ENCODE results near the gene RUNX2. TPM values are rescaled to one million over a fixed set of nuclear protein-coding genes. Genes with fewer than 3 reads are reported as not detected.
A peak's percentile ranks its signal among the peaks of the same experiment; 100 is the strongest.

The RUNX2 gene
- total RNA-seq, 1 donor from 2014 or later: 3.7 TPM

GRCh38 chr6:45697605-45698004, 369.5 kb downstream of the RUNX2 start:
- H3K4me3 ChIP-seq: no peak overlapping the region
- intact Hi-C loops (cut with DNase I): no loop called here
- DNase-seq: no peak
- no peaks in the 10 kb centered on the region for H3K36me3 ChIP-seq
- H3K27me3 ChIP-seq (ENCODE audit: low read depth): no peaks in the 10 kb centered on the region
- ATAC-seq: no peak
- TF ChIP-seq CTCF (IDR thresholded peaks at IDR 0.05): no peak
- H3K4me1 ChIP-seq: no peaks in the 10 kb centered on the region
- no peaks in the 10 kb centered on the region for H3K9me3 ChIP-seq
- no peak overlapping the region for H3K27ac ChIP-seq

GRCh38 chr6:45698046-45698445, 369.9 kb downstream of the RUNX2 start:
- Histone ChIP-seq H3K36me3 (no peaks in the 10 kb centered on the region), H3K27ac (no peak overlapping the region), H3K4me3 (no peak overlapping the region), H3K27me3 (ENCODE audit: low read depth) (no peaks in the 10 kb centered on the region), H3K4me1 (no peaks in the 10 kb centered on the region), H3K9me3 (no peaks in the 10 kb centered on the region)
- intact Hi-C loops (cut with DNase I): no loop called here
- no peak for DNase-seq
- ATAC-seq: no peak
- TF ChIP-seq CTCF (IDR thresholded peaks at IDR 0.05): no peak

GRCh38 chr6:45699663-45700062, 371.5 kb downstream of the RUNX2 start:
- ATAC-seq: peak in 1 of 2 donors; percentile 57
- Histone ChIP-seq H3K36me3 (no peaks in the 10 kb centered on the region), H3K27ac (no peak overlapping the region), H3K9me3 (no peaks in the 10 kb centered on the region), H3K4me3 (no peak overlapping the region), H3K4me1 (no peaks in the 10 kb centered on the region), H3K27me3 (ENCODE audit: low read depth) (no peaks in the 10 kb centered on the region)
- TF ChIP-seq CTCF (IDR thresholded peaks at IDR 0.05): no peak
- intact Hi-C loops (cut with DNase I): no loop called here
- DNase-seq: no peak

- H3K4me3 ChIP-seq: no peak overlapping the region
- DNase-seq: no peak
- ATAC-seq: no peak
- H3K36me3 ChIP-seq: no peaks in the 10 kb centered on the region
- H3K4me1 ChIP-seq: no peaks in the 10 kb centered on the region
- H3K9me3 ChIP-seq: no peaks in the 10 kb centered on the region
- no peaks in the 10 kb centered on the region for H3K27me3 ChIP-seq (ENCODE audit: low read depth)
- no peak for TF ChIP-seq CTCF (IDR thresholded peaks at IDR 0.05)
- H3K27ac ChIP-seq: no peak overlapping the region
- intact Hi-C loops (cut with DNase I): no loop called here
These were observed 375.0 kb downstream of the RUNX2 start for GRCh38 chr6:45702849-45703739.

- H3K9me3 ChIP-seq: no peaks in the 10 kb centered on the region
- no peaks in the 10 kb centered on the region for H3K4me1 ChIP-seq
- no peak for TF ChIP-seq CTCF (IDR thresholded peaks at IDR 0.05)
- no peak for ATAC-seq
- H3K27me3 ChIP-seq (ENCODE audit: low read depth): no peaks in the 10 kb centered on the region
- intact Hi-C loops (cut with DNase I): no loop called here
- H3K4me3 ChIP-seq: no peak overlapping the region
- no peaks in the 10 kb centered on the region for H3K36me3 ChIP-seq
- DNase-seq: no peak
- no peak overlapping the region for H3K27ac ChIP-seq
These were observed 376.1 kb downstream of the RUNX2 start for GRCh38 chr6:45704056-45704800.

Measured in lower lobe of right lung (tissue), 2 donors.